Hematopoietic multipotent progenitor cell treated with erythropoietin and hydrocortisone succinate and interleukin-3 and kit ligand, for 17 days (in vitro differentiated cells): Measurements from ENCODE around the gene SPATA31C1.
"Not testable (repeated sequence)": the region's sequence is repeated elsewhere in the genome, so short reads cannot be mapped to it uniquely, and the experiment has no call there.

Source experiments
- DNase-seq: peaks from one replicate; pipeline ENCODE4 v3.0.0-alpha.2; 2015; ENCODE audit warnings: low spot score

SPATA31C1 gene

GRCh38 chr9:87886933-87887505, 30.7 kb upstream of the SPATA31C1 start:
- DNase-seq, result no peak

- no peak for DNase-seq
Observed at GRCh38 chr9:87887661-87888480, 29.9 kb upstream of the SPATA31C1 start.

GRCh38 chr9:87888501-87888900, 29.3 kb upstream of the SPATA31C1 start:
- DNase-seq, result no peak

- DNase-seq, result no peak
Observed at GRCh38 chr9:87889065-87889881, 28.5 kb upstream of the SPATA31C1 start.

GRCh38 chr9:87889882-87890252, 27.9 kb upstream of the SPATA31C1 start:
- no peak for DNase-seq

- DNase-seq, result no peak
Observed at GRCh38 chr9:87890837-87891236, 26.9 kb upstream of the SPATA31C1 start.

- DNase-seq, result no peak
Observed at GRCh38 chr9:87891754-87892153, 26.0 kb upstream of the SPATA31C1 start.

GRCh38 chr9:87892956-87893355, 24.8 kb upstream of the SPATA31C1 start:
- no peak for DNase-seq

GRCh38 chr9:87894998-87895625, 22.6 kb upstream of the SPATA31C1 start:
- no peak for DNase-seq

GRCh38 chr9:87896891-87897290, 20.9 kb upstream of the SPATA31C1 start:
- DNase-seq, result no peak

GRCh38 chr9:87898151-87898550, 19.6 kb upstream of the SPATA31C1 start:
- no peak for DNase-seq

GRCh38 chr9:87902371-87902770, 15.4 kb upstream of the SPATA31C1 start:
- DNase-seq, result not testable (repeated sequence)

- DNase-seq, result peak; percentile 14
Observed at GRCh38 chr9:87909310-87910041, 8.3 kb upstream of the SPATA31C1 start.

- no peak for DNase-seq
Observed at GRCh38 chr9:87910821-87911220, 6.9 kb upstream of the SPATA31C1 start.

GRCh38 chr9:87919013-87919412, 1.3 kb downstream of the SPATA31C1 start:
- not testable (repeated sequence) for DNase-seq

- DNase-seq, result not testable (repeated sequence)
Observed at GRCh38 chr9:87921561-87921960, 3.8 kb downstream of the SPATA31C1 start.

- not testable (repeated sequence) for DNase-seq
Observed at GRCh38 chr9:87923012-87923411, 5.2 kb downstream of the SPATA31C1 start.

GRCh38 chr9:87924851-87925250, 7.1 kb downstream of the SPATA31C1 start:
- not testable (repeated sequence) for DNase-seq

- not testable (repeated sequence) for DNase-seq
Observed at GRCh38 chr9:87929152-87929551, 11.4 kb downstream of the SPATA31C1 start.

GRCh38 chr9:87934444-87934843, 16.7 kb downstream of the SPATA31C1 start:
- not testable (repeated sequence) for DNase-seq

- DNase-seq, result not testable (repeated sequence)
Observed at GRCh38 chr9:87937352-87937751, 19.6 kb downstream of the SPATA31C1 start.

- DNase-seq, result not testable (repeated sequence)
Observed at GRCh38 chr9:87937918-87938317, 20.2 kb downstream of the SPATA31C1 start.
